C4-2B (cell line): Measurements from ENCODE around the gene SLC9A9.

ENCODE experiments used
- H3K27ac ChIP-seq: fragments of 450-650 bp; 2 replicates; pipeline ENCODE4 v1.5.1; 2017
- CTCF ChIP-seq: fragments of 450-650 bp; conservative IDR thresholded peaks from 2 replicates; pipeline ENCODE4 v1.5.1; 2017; ENCODE audit warnings: mild to moderate bottlenecking
- ZFX ChIP-seq: fragments of 450-650 bp; IDR thresholded peaks from 2 replicates; pipeline ENCODE4 v1.6.1; 2017

Gene SLC9A9

DNA sequence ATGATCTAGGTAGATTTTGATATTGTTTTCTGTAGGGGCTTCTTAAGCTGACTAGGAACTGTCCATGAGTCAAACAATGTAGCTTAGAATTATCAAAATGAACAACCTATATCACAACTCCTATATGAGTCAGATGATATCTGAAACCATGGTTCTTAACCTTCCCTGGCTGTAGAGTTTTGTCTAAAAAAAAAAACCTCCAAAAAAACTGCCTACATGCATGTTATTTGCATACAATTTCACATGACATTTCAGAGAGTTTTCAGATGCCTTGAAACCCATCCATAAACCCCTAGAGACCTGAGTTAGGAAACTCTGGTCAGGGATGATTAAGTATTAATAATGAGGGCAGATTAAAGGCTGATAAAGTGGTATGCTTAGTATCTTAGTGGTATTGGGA lies 571.7 kb downstream of the SLC9A9 start:
- H3K27ac ChIP-seq: no peak overlapping the region
- TF ChIP-seq CTCF (no peak), ZFX (no peak)

DNA sequence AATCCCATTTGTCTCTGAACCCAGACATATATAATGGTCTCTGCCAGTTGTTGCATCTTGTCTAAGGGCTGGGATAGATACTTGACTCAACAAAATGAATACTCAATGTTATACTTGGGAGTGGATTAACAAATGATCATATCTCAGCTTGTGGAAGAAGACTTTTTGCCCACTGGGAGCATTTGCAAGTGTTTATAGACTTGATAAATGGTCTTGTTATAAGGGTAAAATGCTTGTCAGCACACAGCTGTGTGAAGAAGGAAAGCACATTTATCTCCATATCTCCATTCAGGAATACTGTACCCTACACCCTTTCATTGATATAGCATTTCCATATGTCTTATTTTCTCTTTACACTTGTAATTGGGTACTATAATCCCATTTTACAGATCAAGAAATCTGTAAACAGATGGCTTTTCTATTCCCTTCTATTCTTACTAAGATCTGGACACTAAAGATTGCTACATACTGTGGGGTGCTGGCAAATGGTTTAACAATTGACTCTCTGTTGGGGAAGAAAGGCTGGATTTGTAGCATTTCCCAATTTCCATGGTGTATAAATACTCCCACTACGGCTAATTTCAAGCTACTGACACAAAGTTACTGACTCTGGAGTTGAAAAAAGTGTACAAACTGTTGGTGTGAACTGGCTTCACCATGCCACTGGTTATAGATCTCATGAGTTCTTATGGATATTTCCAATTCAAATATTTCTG lies 574.1 kb downstream of the SLC9A9 start:
- H3K27ac ChIP-seq: no peak overlapping the region
- no peak for TF ChIP-seq CTCF
- no peak for TF ChIP-seq ZFX

DNA sequence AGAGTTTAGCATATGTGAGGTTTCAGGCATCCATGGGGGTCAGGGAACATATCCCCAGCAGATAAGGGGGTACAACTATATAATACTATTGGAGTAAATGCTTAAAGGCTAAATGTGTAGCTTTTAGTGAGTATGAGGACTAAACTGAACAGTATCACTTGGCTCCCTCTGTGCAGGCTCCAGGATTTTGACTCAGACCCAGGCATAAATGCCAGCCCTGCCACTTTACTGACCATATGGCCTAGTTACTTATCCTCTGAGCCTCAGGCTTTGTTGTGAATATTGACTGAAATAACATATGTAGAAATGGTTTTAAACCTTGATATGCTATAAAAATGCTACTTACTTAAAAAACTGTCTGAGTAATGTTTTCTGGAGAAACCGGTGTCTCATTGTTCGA lies 577.1 kb downstream of the SLC9A9 start:
- TF ChIP-seq ZFX: no peak
- no peak for TF ChIP-seq CTCF
- H3K27ac ChIP-seq: no peak overlapping the region

GRCh38 chr3:143269741-143270140 lies 578.5 kb downstream of the SLC9A9 start:
- no peak overlapping the region for H3K27ac ChIP-seq
- TF ChIP-seq CTCF (no peak), ZFX (no peak)

DNA sequence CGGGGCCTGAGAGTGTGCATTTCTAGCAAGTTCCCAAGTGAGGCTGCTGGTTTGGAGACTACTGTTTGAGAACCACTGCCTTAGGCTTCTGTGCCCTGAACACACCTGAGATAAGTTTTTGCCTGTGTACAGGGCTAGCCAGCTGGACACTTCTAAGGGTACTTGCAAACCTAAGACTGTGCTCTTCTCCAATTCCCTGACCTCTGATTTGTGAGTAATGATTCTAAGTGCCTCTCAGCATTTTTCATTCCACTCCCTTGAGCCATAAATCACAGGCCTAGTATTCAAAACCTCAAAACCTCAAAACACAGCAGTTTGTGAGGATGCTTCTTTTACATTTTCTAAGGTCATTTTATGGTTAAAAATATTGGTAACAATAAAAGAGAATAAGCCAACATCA lies 580.3 kb downstream of the SLC9A9 start:
- no peak for TF ChIP-seq ZFX
- no peak for TF ChIP-seq CTCF
- no peak overlapping the region for H3K27ac ChIP-seq

DNA sequence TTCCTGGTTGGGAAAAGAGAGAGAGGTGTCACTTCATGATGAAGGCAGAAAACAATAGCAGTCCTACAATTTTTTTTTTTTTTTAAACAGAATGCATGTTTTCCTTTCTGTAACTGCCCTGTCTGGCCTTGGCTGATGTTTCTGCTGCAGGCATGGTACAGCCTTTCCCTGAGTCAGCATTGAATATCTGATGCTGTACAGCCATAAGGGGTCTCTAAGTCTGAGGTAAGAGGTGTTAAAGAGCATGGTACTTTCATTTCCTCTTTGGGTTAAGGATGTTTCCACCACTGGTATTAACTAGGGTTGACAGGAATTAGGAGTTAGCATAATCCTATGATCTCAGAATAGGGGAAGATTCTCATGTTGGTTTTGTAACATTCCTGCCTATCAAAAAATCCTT lies 581.3 kb downstream of the SLC9A9 start:
- H3K27ac ChIP-seq: no peak overlapping the region
- TF ChIP-seq CTCF: no peak
- no peak for TF ChIP-seq ZFX

DNA sequence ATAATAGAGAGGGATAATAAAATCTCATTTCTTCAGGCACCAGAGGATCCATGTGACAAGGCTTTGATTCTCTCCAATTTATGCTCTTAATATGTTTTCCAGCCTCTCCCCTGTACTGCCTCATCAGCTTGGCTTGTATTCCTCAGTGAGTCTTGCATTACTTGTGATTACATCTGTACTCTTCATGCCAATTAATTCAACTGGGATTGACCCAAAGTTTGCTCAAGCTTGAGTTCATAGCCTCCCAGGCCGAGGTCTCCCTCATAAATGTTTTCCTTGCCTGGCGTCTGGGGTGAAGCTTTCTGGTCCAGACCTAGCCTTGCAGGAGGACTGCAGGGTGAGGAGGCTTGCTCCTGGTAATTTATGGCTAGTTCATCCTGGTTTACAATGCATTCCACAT lies 581.8 kb downstream of the SLC9A9 start:
- TF ChIP-seq ZFX (no peak), CTCF (no peak)
- H3K27ac ChIP-seq: no peak overlapping the region
